HG03469 (cell line): ENCODE measurements around the gene QRFP.
A peak's percentile ranks its signal among the peaks of the same experiment; 100 is the strongest.

Experiments used
- ATAC-seq: cut with Tn5 transposase; IDR thresholded peaks from one replicate; pipeline ENCODE4 v1.9.1; 2021; ENCODE audit warnings: mild to moderate bottlenecking, moderate library complexity, moderate number of reproducible peaks; ENCODE audit not compliant: unreplicated experiment

The QRFP gene

GRCh38 chr9:130878295-130878694 is 18.3 kb downstream of the QRFP start:
- ATAC-seq = no peak

- no peak for ATAC-seq
Measured at GRCh38 chr9:130877300-130877699, 19.3 kb downstream of the QRFP start.

DNA sequence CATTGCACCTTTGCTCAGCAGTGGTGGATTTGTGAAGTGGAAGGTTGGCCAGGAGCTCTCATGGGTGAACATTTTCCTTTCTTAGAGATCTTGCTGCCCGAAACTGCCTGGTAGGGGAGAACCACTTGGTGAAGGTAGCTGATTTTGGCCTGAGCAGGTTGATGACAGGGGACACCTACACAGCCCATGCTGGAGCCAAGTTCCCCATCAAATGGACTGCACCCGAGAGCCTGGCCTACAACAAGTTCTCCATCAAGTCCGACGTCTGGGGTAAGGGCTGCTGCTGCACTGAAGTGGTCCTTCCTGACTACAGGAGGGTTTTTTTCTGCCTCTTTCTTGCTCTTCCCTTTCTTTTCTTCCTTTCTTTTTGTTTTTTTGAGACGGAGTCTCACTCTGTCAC is 21.8 kb downstream of the QRFP start:
- no peak for ATAC-seq

DNA sequence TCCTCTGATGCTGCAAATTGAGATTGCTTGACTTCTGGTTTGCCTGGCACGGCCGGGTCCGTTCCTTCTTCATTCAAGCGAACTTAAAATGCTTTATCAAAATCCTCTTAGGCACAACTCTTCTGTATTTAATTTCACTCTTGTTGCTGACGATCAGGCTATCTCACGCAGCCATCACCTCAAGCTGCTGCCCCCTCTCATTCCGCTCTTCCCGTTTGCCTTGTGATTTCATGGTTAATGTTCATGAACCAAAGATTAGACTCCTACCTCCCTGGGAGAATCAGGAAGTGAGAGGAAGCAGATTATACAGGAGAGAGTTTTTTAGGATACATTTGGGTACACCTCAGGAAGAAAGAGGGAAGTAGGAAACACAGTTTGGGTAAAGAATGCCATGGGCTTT is 22.6 kb downstream of the QRFP start:
- ATAC-seq = no peak

GRCh38 chr9:130872912-130873503 is 23.6 kb downstream of the QRFP start:
- ATAC-seq = no peak

GRCh38 chr9:130872508-130872907 is 24.1 kb downstream of the QRFP start:
- no peak for ATAC-seq

GRCh38 chr9:130872093-130872492 is 24.5 kb downstream of the QRFP start:
- no peak for ATAC-seq

GRCh38 chr9:130871395-130872062 is 25.1 kb downstream of the QRFP start:
- no peak for ATAC-seq

DNA sequence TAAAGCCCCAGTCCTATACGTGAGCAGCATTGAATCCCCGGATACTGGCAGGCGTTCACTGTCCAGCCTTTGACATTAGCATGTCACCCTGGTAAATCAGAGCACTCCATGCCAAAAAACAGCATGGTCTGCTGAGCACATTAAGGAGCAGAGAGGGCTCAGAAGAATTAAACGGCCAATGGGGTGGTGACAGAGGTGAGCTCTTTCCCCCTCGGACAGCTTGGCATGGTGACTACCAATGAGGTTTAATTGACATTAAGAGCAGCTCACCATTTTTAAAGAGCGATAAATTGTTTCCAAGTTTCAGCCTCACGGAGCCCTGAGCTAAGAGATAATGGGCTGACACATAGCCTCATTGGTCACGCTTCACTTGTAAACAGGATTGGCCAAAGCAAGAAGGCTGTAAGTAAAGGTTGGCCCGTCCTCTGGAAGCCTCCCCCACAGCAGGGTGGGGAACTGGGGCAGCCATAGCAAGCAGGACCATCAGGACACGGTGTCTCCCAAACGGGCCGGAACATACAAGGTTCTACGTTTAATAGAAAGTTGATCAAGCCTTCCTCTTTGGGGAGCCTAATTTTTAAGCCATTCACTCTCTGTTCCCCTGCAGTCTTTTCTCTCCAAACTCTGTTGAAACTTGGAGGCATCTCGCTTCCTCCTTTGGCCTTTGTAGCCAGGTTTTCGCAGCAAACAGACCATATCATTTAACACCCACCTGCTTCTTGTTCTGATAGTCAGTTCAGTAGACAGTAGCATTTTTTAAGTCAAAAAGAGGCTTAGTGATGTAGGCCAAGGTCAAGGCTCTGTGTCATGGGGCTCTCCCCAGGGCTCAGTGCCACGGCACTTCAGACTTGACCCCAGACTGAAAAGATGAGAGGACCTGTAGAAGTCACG is 25.9 kb downstream of the QRFP start:
- peak; percentile 73 for ATAC-seq

GRCh38 chr9:130869250-130869649 is 27.4 kb downstream of the QRFP start:
- ATAC-seq = no peak

- ATAC-seq = no peak
Measured at GRCh38 chr9:130868230-130868629, 28.4 kb downstream of the QRFP start.

DNA sequence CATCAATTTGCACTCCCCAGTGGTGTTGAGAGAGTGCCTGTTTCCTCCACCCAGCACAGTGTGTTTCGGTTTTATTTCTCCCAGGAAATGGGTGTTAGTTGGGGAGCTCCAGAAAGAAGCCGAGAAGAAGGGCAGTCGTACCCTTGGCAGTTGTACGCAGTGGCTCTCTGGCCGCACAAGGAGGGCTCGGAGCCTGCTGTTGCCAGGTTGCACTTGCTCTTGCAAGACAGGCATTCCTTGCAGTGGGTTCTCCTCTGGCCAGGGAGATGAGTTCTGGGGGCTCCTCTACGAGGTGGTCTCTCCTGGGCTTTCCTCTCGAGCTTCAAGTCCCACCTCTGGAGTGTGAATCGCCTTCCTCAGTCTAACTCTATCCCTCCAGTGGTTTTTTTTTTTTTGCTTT is 29.1 kb downstream of the QRFP start:
- no peak for ATAC-seq

- no peak for ATAC-seq
Measured at GRCh38 chr9:130866474-130866965, 30.1 kb downstream of the QRFP start.

- ATAC-seq = no peak
Measured at GRCh38 chr9:130865921-130866320, 30.7 kb downstream of the QRFP start.

DNA sequence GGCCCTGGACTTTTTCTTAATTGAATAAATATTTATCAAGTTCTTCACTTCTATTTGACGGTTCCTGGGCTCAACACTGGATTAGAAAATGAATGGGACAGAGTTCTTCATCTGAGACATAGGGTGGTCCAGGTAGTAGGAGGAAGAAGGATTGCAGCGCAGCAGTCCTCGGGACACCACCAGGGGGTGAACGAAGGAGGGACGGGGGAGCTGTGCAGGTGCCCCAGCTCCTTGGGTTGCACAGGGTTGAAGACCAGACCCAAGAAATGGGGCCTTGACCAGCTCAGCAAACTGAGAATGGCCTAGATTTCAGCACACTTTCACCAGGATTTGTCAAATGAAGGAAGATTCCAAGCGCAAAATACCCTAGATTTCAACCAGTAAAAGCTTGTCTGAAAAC is 32.1 kb downstream of the QRFP start:
- ATAC-seq = no peak

DNA sequence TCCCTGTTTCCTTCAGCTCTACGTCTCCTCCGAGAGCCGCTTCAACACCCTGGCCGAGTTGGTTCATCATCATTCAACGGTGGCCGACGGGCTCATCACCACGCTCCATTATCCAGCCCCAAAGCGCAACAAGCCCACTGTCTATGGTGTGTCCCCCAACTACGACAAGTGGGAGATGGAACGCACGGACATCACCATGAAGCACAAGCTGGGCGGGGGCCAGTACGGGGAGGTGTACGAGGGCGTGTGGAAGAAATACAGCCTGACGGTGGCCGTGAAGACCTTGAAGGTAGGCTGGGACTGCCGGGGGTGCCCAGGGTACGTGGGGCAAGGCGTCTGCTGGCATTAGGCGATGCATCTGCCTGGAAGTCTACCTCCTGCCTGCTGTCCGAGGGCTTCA is 33.9 kb downstream of the QRFP start:
- no peak for ATAC-seq

- no peak for ATAC-seq
Measured at GRCh38 chr9:130862217-130862616, 34.4 kb downstream of the QRFP start.

DNA sequence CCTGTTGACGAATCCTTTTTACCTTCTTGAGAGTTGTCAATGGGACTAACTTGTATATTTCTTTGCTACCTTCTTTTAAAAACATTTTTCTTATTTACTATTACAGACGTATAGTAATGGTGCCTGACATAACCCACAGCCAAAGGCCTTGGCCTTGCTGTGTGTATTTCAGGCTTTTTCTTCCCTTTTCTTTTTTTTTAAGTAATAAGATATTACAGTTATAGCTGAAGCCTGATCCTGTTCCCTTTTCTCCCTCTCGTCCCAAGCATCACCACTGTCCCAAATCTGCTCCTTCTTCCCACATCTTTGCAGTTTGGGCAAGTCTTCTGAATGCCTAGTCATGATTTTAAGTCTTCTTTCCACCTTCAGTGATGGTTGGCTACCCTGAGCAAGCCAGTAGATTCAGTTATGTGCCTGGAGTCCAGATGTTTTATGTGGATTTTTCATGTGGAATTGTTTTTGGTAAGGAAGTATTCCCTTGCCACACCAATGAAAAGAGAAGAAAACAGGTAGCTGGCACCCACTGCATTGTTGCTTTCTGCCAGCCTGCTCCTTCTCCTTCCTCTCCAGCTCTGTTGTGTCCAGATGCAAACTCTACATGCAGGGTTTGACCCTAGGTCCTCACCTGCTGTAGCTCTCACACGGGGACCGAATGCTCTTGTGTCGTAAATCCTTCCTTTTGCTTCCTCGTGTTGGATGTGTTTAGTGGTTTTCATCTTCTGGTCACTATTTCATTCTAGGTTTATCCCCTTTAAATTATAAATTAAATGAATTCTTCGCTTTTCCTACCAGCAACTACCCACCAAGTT is 35.0 kb downstream of the QRFP start:
- no peak for ATAC-seq

GRCh38 chr9:130860458-130861316 is 35.9 kb downstream of the QRFP start:
- no peak for ATAC-seq
